ENCODE data around the gene DENND1A. TPM values are rescaled to one million over a fixed set of nuclear protein-coding genes. Genes with fewer than 3 reads are reported as not detected.

Gene DENND1A
- polyA plus RNA-seq, 2 donors, result 4.6 to 4.8 TPM

DNA sequence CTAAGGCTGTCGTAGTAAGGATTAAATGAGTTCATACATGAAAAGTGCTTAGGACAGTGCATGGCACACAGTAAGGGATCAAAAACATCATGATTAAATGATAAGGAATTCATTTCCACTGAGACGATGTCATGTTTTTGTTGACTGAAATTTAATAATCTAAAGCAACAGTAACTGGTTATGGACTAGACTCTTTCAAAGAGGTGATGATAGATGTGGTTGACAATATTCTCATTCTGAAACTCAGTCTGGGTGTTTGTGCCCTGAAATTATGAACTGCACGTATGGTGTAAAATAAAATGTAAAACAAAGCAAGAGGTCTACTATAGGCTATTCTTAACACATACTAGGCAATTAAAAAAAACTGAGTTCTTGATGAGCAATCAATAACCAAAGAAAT is 280.0 kb downstream of the DENND1A start:
- Histone ChIP-seq H3K27me3 (ENCODE audit: control insufficient read depth in 1 of 2, insufficient read depth in 2 of 2, low read length in 2 of 2) (no peaks in the 10 kb centered on the region), H3K4me3 (ENCODE audit: low read depth in 1 of 2, low read length in 2 of 2) (no peak overlapping the region), H3K36me3 (ENCODE audit: control insufficient read depth in 2 of 2, insufficient read depth in 2 of 2, low read length in 1 of 2) (no peaks in the 10 kb centered on the region), H3K27ac (ENCODE audit: low read depth in 2 of 2, low read length in 1 of 2) (no peak overlapping the region), H3K4me1 (ENCODE audit: control insufficient read depth in 2 of 2, insufficient read depth in 2 of 2, low read length in 1 of 2) (no peaks in the 10 kb centered on the region), H3K9me3 (ENCODE audit: control insufficient read depth in 2 of 2, insufficient read depth in 1 of 2, low read depth in 1 of 2, low read length in 1 of 2) (no peaks in the 10 kb centered on the region)
- 85 to 91% methylated on average over 3 of the region's 3 CpGs for WGBS, 2 donors

DNA sequence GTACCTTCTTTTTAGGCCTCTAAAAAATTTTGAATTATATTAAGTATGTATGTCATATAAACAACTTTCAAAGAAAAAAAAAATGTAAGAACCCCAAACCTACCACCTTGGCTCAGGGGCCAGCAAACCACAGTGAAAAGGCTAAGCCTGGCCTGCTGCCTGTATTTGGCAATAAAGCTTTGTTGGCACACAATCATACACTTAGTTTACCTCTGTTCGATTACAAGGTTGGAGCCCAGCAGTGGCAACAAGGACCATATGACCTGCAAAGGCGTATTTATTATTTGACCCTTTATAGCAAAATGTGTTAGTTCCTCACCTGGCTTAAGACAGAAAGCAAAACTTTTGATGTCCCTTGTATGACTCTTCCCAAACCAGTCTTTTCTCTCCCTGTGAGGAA is 282.8 kb downstream of the DENND1A start:
- Histone ChIP-seq H3K9me3 (ENCODE audit: control insufficient read depth in 2 of 2, insufficient read depth in 1 of 2, low read depth in 1 of 2, low read length in 1 of 2) (no peaks in the 10 kb centered on the region), H3K27ac (ENCODE audit: low read depth in 2 of 2, low read length in 1 of 2) (no peak overlapping the region), H3K4me3 (ENCODE audit: low read depth in 1 of 2, low read length in 2 of 2) (no peak overlapping the region), H3K27me3 (ENCODE audit: control insufficient read depth in 1 of 2, insufficient read depth in 2 of 2, low read length in 2 of 2) (no peaks in the 10 kb centered on the region), H3K36me3 (ENCODE audit: control insufficient read depth in 2 of 2, insufficient read depth in 2 of 2, low read length in 1 of 2) (no peaks in the 10 kb centered on the region), H3K4me1 (ENCODE audit: control insufficient read depth in 2 of 2, insufficient read depth in 2 of 2, low read length in 1 of 2) (peaks cover 0 to 4% of the 10 kb centered on the region in 2 donors)
- WGBS, 2 donors, result 81% methylated on average over 2 of the region's 2 CpGs

DNA sequence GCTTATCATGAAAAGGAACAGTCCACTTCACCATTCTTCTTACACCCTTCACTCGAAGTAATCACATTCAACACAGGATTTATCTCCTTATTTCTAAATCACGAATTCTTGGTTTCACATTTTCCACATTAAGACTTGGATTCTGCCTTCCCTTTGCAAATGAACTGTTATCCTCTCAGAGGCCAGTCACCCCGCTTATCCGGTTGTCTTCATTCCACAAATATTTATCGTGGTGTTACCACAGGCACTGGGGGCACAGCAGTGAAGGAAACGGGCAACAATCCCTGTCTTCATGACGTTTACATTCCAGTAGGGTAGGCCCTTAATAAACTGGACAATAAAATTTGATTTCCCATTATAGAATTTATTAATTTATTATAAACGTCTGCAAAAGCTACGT is 284.2 kb downstream of the DENND1A start:
- no peaks in the 10 kb centered on the region for H3K27me3 ChIP-seq (ENCODE audit: control insufficient read depth in 1 of 2, insufficient read depth in 2 of 2, low read length in 2 of 2)
- H3K36me3 ChIP-seq (ENCODE audit: control insufficient read depth in 2 of 2, insufficient read depth in 2 of 2, low read length in 1 of 2), result no peaks in the 10 kb centered on the region
- H3K4me1 ChIP-seq (ENCODE audit: control insufficient read depth in 2 of 2, insufficient read depth in 2 of 2, low read length in 1 of 2), result peaks cover 0 to 4% of the 10 kb centered on the region in 2 donors
- no peaks in the 10 kb centered on the region for H3K9me3 ChIP-seq (ENCODE audit: control insufficient read depth in 2 of 2, insufficient read depth in 1 of 2, low read depth in 1 of 2, low read length in 1 of 2)
- H3K27ac ChIP-seq (ENCODE audit: low read depth in 2 of 2, low read length in 1 of 2), result no peak overlapping the region
- H3K4me3 ChIP-seq (ENCODE audit: low read depth in 1 of 2, low read length in 2 of 2), result no peak overlapping the region
- 91 to 94% methylated on average over 9 of the region's 9 CpGs for WGBS, 2 donors

DNA sequence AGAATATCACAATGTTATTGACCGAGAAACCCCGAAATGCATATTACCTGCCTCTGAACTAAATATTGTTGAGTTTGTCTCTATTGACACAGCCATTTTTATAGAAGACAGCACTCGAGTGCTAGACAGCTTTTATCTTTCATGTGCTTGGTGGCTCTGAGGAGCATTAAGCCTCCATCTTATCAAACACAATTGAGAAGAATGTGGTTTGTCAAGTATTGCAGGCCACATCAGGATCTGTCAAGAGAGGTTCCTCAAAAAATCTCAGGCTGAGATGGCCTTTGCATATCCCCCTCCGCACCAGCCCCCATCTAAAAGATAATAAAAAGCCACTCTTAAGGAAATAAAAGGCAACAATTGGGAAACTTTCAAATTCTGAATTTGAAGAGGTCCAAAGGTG is 284.8 kb downstream of the DENND1A start:
- WGBS, 2 donors, result 94 to 97% methylated on average over 4 of the region's 4 CpGs
- H3K9me3 ChIP-seq (ENCODE audit: control insufficient read depth in 2 of 2, insufficient read depth in 1 of 2, low read depth in 1 of 2, low read length in 1 of 2), result no peaks in the 10 kb centered on the region
- H3K27me3 ChIP-seq (ENCODE audit: control insufficient read depth in 1 of 2, insufficient read depth in 2 of 2, low read length in 2 of 2), result no peaks in the 10 kb centered on the region
- no peak overlapping the region for H3K27ac ChIP-seq (ENCODE audit: low read depth in 2 of 2, low read length in 1 of 2)
- no peak overlapping the region for H3K4me3 ChIP-seq (ENCODE audit: low read depth in 1 of 2, low read length in 2 of 2)
- peaks cover 0 to 4% of the 10 kb centered on the region in 2 donors for H3K4me1 ChIP-seq (ENCODE audit: control insufficient read depth in 2 of 2, insufficient read depth in 2 of 2, low read length in 1 of 2)
- no peaks in the 10 kb centered on the region for H3K36me3 ChIP-seq (ENCODE audit: control insufficient read depth in 2 of 2, insufficient read depth in 2 of 2, low read length in 1 of 2)

DNA sequence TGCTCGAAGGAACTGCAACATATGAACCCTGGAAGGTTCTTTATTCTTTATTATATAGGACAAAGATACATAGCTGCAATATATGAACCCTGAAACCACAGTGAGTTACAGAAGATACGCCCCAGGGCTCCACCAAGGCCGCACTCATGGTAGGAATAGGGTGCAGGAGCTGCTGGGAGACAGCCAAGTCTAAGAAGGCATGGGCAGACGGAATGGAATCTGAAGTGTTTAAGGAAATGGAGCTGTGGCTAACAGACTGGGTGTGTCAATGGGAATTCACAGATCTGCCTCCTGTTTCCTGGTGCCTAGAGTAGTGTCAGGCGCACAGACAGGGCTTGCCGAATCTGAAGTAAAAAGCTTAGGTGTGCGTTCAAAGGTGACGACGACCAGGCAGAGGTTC is 286.4 kb downstream of the DENND1A start:
- Histone ChIP-seq H3K9me3 (ENCODE audit: control insufficient read depth in 2 of 2, insufficient read depth in 1 of 2, low read depth in 1 of 2, low read length in 1 of 2) (no peaks in the 10 kb centered on the region), H3K4me3 (ENCODE audit: low read depth in 1 of 2, low read length in 2 of 2) (no peak overlapping the region), H3K27ac (ENCODE audit: low read depth in 2 of 2, low read length in 1 of 2) (no peak overlapping the region), H3K27me3 (ENCODE audit: control insufficient read depth in 1 of 2, insufficient read depth in 2 of 2, low read length in 2 of 2) (no peaks in the 10 kb centered on the region), H3K4me1 (ENCODE audit: control insufficient read depth in 2 of 2, insufficient read depth in 2 of 2, low read length in 1 of 2) (peaks cover 0 to 6% of the 10 kb centered on the region in 2 donors), H3K36me3 (ENCODE audit: control insufficient read depth in 2 of 2, insufficient read depth in 2 of 2, low read length in 1 of 2) (no peaks in the 10 kb centered on the region)
- WGBS, 2 donors, result 84 to 85% methylated on average over 9 of the region's 9 CpGs

DNA sequence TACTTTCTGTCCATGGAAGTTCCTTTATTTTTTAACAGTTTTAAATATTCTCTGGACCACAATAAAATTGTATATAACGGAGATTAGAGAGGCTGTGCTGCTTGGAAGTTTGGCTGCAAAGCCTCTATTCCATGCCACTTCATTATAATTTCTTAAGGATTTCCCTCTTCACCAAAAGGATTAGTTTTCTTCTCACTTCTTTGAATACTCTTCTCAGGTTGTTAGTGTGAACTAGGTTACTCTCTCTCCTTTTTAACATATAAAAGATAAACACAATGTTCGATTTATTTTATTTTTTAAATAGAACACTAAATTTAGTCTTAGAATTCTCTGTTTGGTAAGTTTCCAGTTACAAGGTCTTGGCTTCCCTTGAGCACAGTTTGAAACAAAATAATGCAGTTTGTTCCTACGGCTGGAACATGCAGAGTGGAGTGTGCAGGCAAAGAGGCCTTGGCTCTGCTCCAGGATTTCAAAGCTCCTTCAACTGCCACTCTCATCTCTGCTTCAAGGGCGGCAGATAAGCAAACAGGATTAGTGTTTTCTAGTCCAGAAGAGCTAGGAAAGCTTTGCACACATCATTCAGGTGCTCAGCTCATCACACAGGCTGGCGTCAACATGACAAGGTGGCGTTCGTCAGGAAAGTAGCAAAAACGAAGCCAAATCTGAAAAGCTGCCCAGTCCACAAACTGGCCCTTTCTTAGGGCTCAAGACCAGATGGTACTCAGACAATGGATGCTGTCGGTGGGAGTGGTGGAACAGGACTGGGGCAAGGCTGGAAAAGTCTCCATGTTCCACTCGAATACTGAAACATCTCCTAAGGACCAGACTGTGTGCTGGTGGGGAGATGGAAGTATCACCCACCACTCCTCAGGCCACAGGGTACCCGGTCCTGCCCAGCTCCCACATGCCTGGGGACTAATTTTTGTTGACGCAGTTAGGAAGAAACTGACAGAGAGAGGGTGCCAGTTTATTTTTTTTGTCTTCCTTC is 287.3 kb downstream of the DENND1A start:
- WGBS, 2 donors, result 54 to 55% methylated on average over 12 of the region's 12 CpGs
- Histone ChIP-seq H3K9me3 (ENCODE audit: control insufficient read depth in 2 of 2, insufficient read depth in 1 of 2, low read depth in 1 of 2, low read length in 1 of 2) (no peaks in the 10 kb centered on the region), H3K27ac (ENCODE audit: low read depth in 2 of 2, low read length in 1 of 2) (no peak overlapping the region), H3K36me3 (ENCODE audit: control insufficient read depth in 2 of 2, insufficient read depth in 2 of 2, low read length in 1 of 2) (no peaks in the 10 kb centered on the region), H3K4me1 (ENCODE audit: control insufficient read depth in 2 of 2, insufficient read depth in 2 of 2, low read length in 1 of 2) (peaks cover 0 to 6% of the 10 kb centered on the region in 2 donors), H3K27me3 (ENCODE audit: control insufficient read depth in 1 of 2, insufficient read depth in 2 of 2, low read length in 2 of 2) (no peaks in the 10 kb centered on the region), H3K4me3 (ENCODE audit: low read depth in 1 of 2, low read length in 2 of 2) (no peak overlapping the region)

DNA sequence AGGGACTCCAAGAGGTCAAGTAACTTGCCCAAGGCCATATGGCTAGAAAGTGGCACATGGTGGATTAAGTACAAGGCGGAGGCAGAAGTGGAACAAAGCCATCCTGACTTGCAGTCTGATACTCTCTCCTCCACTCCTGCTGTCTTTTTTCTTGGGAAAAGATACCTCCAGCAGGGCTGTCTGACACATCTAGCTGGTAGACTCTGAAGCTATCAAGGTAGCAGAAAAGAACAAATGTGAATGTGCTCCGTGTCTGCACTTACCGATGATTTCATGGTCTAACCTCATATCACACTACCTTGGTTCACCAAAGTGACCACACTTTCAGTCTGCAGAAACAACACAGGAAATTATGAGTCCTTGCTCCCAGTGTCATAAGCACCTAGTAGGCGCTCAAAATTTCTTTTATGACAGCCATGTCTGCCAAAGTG is 289.1 kb downstream of the DENND1A start:
- no peaks in the 10 kb centered on the region for H3K9me3 ChIP-seq (ENCODE audit: control insufficient read depth in 2 of 2, insufficient read depth in 1 of 2, low read depth in 1 of 2, low read length in 1 of 2)
- 81 to 89% methylated on average over 4 of the region's 4 CpGs for WGBS, 2 donors
- H3K4me1 ChIP-seq (ENCODE audit: control insufficient read depth in 2 of 2, insufficient read depth in 2 of 2, low read length in 1 of 2), result peaks cover 0 to 6% of the 10 kb centered on the region in 2 donors
- no peak overlapping the region for H3K27ac ChIP-seq (ENCODE audit: low read depth in 2 of 2, low read length in 1 of 2)
- no peaks in the 10 kb centered on the region for H3K36me3 ChIP-seq (ENCODE audit: control insufficient read depth in 2 of 2, insufficient read depth in 2 of 2, low read length in 1 of 2)
- H3K4me3 ChIP-seq (ENCODE audit: low read depth in 1 of 2, low read length in 2 of 2), result no peak overlapping the region
- H3K27me3 ChIP-seq (ENCODE audit: control insufficient read depth in 1 of 2, insufficient read depth in 2 of 2, low read length in 2 of 2), result no peaks in the 10 kb centered on the region

DNA sequence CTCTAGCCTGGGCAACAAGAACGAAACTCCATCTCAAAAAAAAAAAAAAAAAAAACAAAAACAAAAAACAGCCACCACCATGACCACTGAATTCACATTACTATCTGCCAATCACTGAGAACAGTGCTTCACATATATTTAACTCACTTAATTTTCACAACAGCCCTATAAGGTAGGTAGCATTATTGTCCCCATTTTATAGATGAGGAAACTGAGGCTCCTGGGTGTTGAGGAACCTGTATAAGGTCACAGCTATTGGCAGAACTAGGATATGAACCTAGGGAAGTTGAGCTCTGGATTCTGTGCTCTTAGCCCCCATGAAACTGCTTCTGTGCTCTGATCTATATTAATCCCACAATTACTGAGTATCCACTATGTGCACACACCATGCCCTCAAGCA is 290.2 kb downstream of the DENND1A start:
- Histone ChIP-seq H3K27me3 (ENCODE audit: control insufficient read depth in 1 of 2, insufficient read depth in 2 of 2, low read length in 2 of 2) (no peaks in the 10 kb centered on the region), H3K36me3 (ENCODE audit: control insufficient read depth in 2 of 2, insufficient read depth in 2 of 2, low read length in 1 of 2) (no peaks in the 10 kb centered on the region), H3K27ac (ENCODE audit: low read depth in 2 of 2, low read length in 1 of 2) (no peak overlapping the region), H3K4me3 (ENCODE audit: low read depth in 1 of 2, low read length in 2 of 2) (no peak overlapping the region), H3K9me3 (ENCODE audit: control insufficient read depth in 2 of 2, insufficient read depth in 1 of 2, low read depth in 1 of 2, low read length in 1 of 2) (no peaks in the 10 kb centered on the region), H3K4me1 (ENCODE audit: control insufficient read depth in 2 of 2, insufficient read depth in 2 of 2, low read length in 1 of 2) (peaks cover 0 to 6% of the 10 kb centered on the region in 2 donors)
- 96 to 100% methylated on average over 1 of the region's 1 CpG for WGBS, 2 donors

DNA sequence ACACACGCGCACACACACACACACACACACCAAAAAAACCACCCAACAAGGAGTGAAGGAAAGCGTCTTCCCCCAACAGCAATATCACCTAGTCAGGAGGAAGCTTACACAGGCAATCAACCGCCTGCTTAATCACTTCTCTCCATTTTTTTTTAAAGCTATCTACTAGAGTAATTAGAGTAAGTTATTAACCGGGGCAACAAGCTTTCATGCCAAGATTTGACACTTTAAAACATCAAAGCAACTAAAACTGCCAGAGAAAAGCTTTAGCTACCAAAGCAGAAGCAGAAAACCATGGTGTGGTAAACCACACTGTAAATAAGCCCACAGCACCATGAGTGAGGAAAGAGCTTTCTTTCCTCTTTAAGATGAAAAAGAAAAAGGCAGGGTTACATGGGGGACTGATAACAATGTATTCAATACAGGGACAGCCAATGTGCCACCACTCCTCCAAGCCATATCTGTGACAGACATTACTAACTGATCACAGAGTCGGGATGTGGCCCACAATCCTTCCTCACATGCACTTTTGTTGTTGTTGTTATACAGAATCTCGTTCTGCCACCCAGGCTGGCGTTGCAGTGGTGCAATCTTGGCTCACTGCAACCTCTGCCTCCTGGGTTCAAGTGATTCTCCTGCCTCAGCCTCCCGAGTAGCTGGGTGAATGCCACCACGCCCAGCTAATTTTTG is 291.8 kb downstream of the DENND1A start:
- Histone ChIP-seq H3K9me3 (ENCODE audit: control insufficient read depth in 2 of 2, insufficient read depth in 1 of 2, low read depth in 1 of 2, low read length in 1 of 2) (no peaks in the 10 kb centered on the region), H3K36me3 (ENCODE audit: control insufficient read depth in 2 of 2, insufficient read depth in 2 of 2, low read length in 1 of 2) (no peaks in the 10 kb centered on the region), H3K4me3 (ENCODE audit: low read depth in 1 of 2, low read length in 2 of 2) (peak overlapping the region; percentile 3 to 14), H3K27me3 (ENCODE audit: control insufficient read depth in 1 of 2, insufficient read depth in 2 of 2, low read length in 2 of 2) (no peaks in the 10 kb centered on the region), H3K27ac (ENCODE audit: low read depth in 2 of 2, low read length in 1 of 2) (no peak overlapping the region), H3K4me1 (ENCODE audit: control insufficient read depth in 2 of 2, insufficient read depth in 2 of 2, low read length in 1 of 2) (peaks cover 0 to 6% of the 10 kb centered on the region in 2 donors)
- 51 to 56% methylated on average over 10 of the region's 10 CpGs for WGBS, 2 donors

All from esophagus (tissue), 2 donors.